NT2/D1 (cell line): ENCODE results near the gene UBR2.

ENCODE experiments used
- YY1 ChIP-seq: IDR thresholded peaks from 2 replicates; pipeline ENCODE4 v1.6.1; 2011; ENCODE audit not compliant: insufficient read length, insufficient read depth
- ZNF274 ChIP-seq: IDR thresholded peaks from 2 replicates; pipeline ENCODE4 v1.6.1; 2011; ENCODE audit warnings: mild to moderate bottlenecking, low read depth, low read length

DNA sequence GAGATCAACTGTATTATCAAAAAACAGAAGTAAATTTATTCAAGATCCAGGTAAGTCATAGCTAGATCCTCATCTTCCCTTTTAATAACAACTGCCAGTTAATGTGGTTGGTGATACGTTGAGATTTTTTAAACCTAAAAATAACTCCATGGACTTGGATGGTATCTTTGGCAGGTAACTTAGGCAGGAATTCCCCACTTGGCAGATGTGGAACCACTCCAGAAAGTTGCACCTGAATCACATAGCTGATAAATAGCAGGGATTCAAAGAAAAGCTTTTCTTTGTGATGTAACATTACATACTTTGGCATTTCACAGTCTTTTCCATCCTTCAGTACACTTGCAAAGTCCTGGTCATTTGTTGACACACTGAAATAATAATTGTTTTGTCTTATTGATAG lies 96.0 kb downstream of the UBR2 start:
- no peak for TF ChIP-seq ZNF274
- TF ChIP-seq YY1: no peak
